ENCODE data around the gene DOP1B. TPM values are rescaled to one million over a fixed set of nuclear protein-coding genes. Genes with fewer than 3 reads are reported as not detected.
"Not testable (repeated sequence)": the region's sequence is repeated elsewhere in the genome, so short reads cannot be mapped to it uniquely, and the experiment has no call there.

The DOP1B gene
- total RNA-seq, 1 donor from 2014 or later: 6.8 TPM

- Histone ChIP-seq H3K27ac (ENCODE audit: low read depth, low read length) (peak overlapping the region; percentile 76), H3K4me1 (ENCODE audit: control insufficient read depth in 3 of 3, insufficient read depth in 3 of 3, low read length in 3 of 3) (peaks cover 6 to 34% (median 14%) of the 10 kb centered on the region in 3 donors)
Measured at GRCh38 chr21:36199575-36199974, 43.0 kb downstream of the DOP1B start.

GRCh38 chr21:36200081-36200561 is 43.5 kb downstream of the DOP1B start:
- peaks cover 6 to 38% (median 14%) of the 10 kb centered on the region in 3 donors for H3K4me1 ChIP-seq (ENCODE audit: control insufficient read depth in 3 of 3, insufficient read depth in 3 of 3, low read length in 3 of 3)

More at GRCh38 chr21:36199575-36199974, 43.0 kb downstream of the DOP1B start:
- not testable (repeated sequence) for H3K9me3 ChIP-seq (ENCODE audit: control insufficient read depth in 3 of 3, low read length in 3 of 3); H3K36me3 ChIP-seq (ENCODE audit: control insufficient read depth in 3 of 3, insufficient read depth in 3 of 3, low read length in 3 of 3); H3K4me3 ChIP-seq (ENCODE audit: low read length in 3 of 3); H3K27me3 ChIP-seq (ENCODE audit: control insufficient read depth in 3 of 3, insufficient read depth in 3 of 3, low read length in 3 of 3); H3K9ac ChIP-seq (ENCODE audit: low read depth in 1 of 3, low read length in 3 of 3)

GRCh38 chr21:36202726-36203602 is 46.3 kb downstream of the DOP1B start:
- peak overlapping the region; percentile 2 to 58 (median 28) for H3K9ac ChIP-seq (ENCODE audit: low read depth in 1 of 3, low read length in 3 of 3)
- H3K27me3 ChIP-seq (ENCODE audit: control insufficient read depth in 3 of 3, insufficient read depth in 3 of 3, low read length in 3 of 3): no peaks in the 10 kb centered on the region
- peaks cover 0 to 7% (median 0%) of the 10 kb centered on the region in 3 donors for H3K36me3 ChIP-seq (ENCODE audit: control insufficient read depth in 3 of 3, insufficient read depth in 3 of 3, low read length in 3 of 3)
- peak overlapping the region in 2 of 3 donors; percentile 11 to 35 for H3K4me3 ChIP-seq (ENCODE audit: low read length in 3 of 3)
- H3K27ac ChIP-seq (ENCODE audit: low read depth, low read length): peak overlapping the region; percentile 71
- H3K9me3 ChIP-seq (ENCODE audit: control insufficient read depth in 3 of 3, low read length in 3 of 3): no peaks in the 10 kb centered on the region
- peaks cover 6 to 41% (median 14%) of the 10 kb centered on the region in 3 donors for H3K4me1 ChIP-seq (ENCODE audit: control insufficient read depth in 3 of 3, insufficient read depth in 3 of 3, low read length in 3 of 3)

More at GRCh38 chr21:36200081-36200561, 43.5 kb downstream of the DOP1B start:
- Histone ChIP-seq H3K27ac (ENCODE audit: low read depth, low read length) (peak overlapping the region; percentile 76), H3K9me3 (ENCODE audit: control insufficient read depth in 3 of 3, low read length in 3 of 3) (no peaks in the 10 kb centered on the region), H3K4me3 (ENCODE audit: low read length in 3 of 3) (peak overlapping the region in 2 of 3 donors; percentile 56 to 60), H3K27me3 (ENCODE audit: control insufficient read depth in 3 of 3, insufficient read depth in 3 of 3, low read length in 3 of 3) (no peaks in the 10 kb centered on the region), H3K9ac (ENCODE audit: low read depth in 1 of 3, low read length in 3 of 3) (peak overlapping the region in 2 of 3 donors; percentile 43 to 79), H3K36me3 (ENCODE audit: control insufficient read depth in 3 of 3, insufficient read depth in 3 of 3, low read length in 3 of 3) (peaks cover 0 to 4% (median 0%) of the 10 kb centered on the region in 3 donors)

- no peaks in the 10 kb centered on the region for H3K9me3 ChIP-seq (ENCODE audit: control insufficient read depth in 3 of 3, low read length in 3 of 3)
- H3K36me3 ChIP-seq (ENCODE audit: control insufficient read depth in 3 of 3, insufficient read depth in 3 of 3, low read length in 3 of 3): peaks cover 0 to 7% (median 1%) of the 10 kb centered on the region in 3 donors
- no peaks in the 10 kb centered on the region for H3K27me3 ChIP-seq (ENCODE audit: control insufficient read depth in 3 of 3, insufficient read depth in 3 of 3, low read length in 3 of 3)
- peak overlapping the region; percentile 71 for H3K27ac ChIP-seq (ENCODE audit: low read depth, low read length)
- peaks cover 6 to 41% (median 14%) of the 10 kb centered on the region in 3 donors for H3K4me1 ChIP-seq (ENCODE audit: control insufficient read depth in 3 of 3, insufficient read depth in 3 of 3, low read length in 3 of 3)
- H3K9ac ChIP-seq (ENCODE audit: low read depth in 1 of 3, low read length in 3 of 3): no peak overlapping the region
- no peak overlapping the region for H3K4me3 ChIP-seq (ENCODE audit: low read length in 3 of 3)
Measured at GRCh38 chr21:36203603-36203889, 46.9 kb downstream of the DOP1B start.

- Histone ChIP-seq H3K27me3 (ENCODE audit: control insufficient read depth in 3 of 3, insufficient read depth in 3 of 3, low read length in 3 of 3) (no peaks in the 10 kb centered on the region), H3K9ac (ENCODE audit: low read depth in 1 of 3, low read length in 3 of 3) (no peak overlapping the region), H3K4me3 (ENCODE audit: low read length in 3 of 3) (no peak overlapping the region), H3K27ac (ENCODE audit: low read depth, low read length) (no peak overlapping the region), H3K4me1 (ENCODE audit: control insufficient read depth in 3 of 3, insufficient read depth in 3 of 3, low read length in 3 of 3) (peaks cover 6 to 41% (median 14%) of the 10 kb centered on the region in 3 donors), H3K36me3 (ENCODE audit: control insufficient read depth in 3 of 3, insufficient read depth in 3 of 3, low read length in 3 of 3) (peaks cover 0 to 8% (median 4%) of the 10 kb centered on the region in 3 donors), H3K9me3 (ENCODE audit: control insufficient read depth in 3 of 3, low read length in 3 of 3) (no peaks in the 10 kb centered on the region)
Measured at GRCh38 chr21:36204980-36205379, 48.4 kb downstream of the DOP1B start.

GRCh38 chr21:36205962-36206361 is 49.3 kb downstream of the DOP1B start:
- no peaks in the 10 kb centered on the region for H3K27me3 ChIP-seq (ENCODE audit: control insufficient read depth in 3 of 3, insufficient read depth in 3 of 3, low read length in 3 of 3)
- no peak overlapping the region for H3K4me3 ChIP-seq (ENCODE audit: low read length in 3 of 3)
- no peaks in the 10 kb centered on the region for H3K9me3 ChIP-seq (ENCODE audit: control insufficient read depth in 3 of 3, low read length in 3 of 3)
- H3K4me1 ChIP-seq (ENCODE audit: control insufficient read depth in 3 of 3, insufficient read depth in 3 of 3, low read length in 3 of 3): peaks cover 6 to 37% (median 14%) of the 10 kb centered on the region in 3 donors
- no peak overlapping the region for H3K9ac ChIP-seq (ENCODE audit: low read depth in 1 of 3, low read length in 3 of 3)
- H3K27ac ChIP-seq (ENCODE audit: low read depth, low read length): no peak overlapping the region
- H3K36me3 ChIP-seq (ENCODE audit: control insufficient read depth in 3 of 3, insufficient read depth in 3 of 3, low read length in 3 of 3): peaks cover 0 to 8% (median 7%) of the 10 kb centered on the region in 3 donors

Other genes starting within 250 kb of the DOP1B start
- gene SETD4, start 96.3 kb upstream of the DOP1B start, total RNA-seq: 14.1 TPM
- gene CBR1, start 86.8 kb upstream of the DOP1B start, total RNA-seq: 21.4 TPM
- gene CBR3, start 21.7 kb upstream of the DOP1B start, total RNA-seq: 1.6 TPM
- 104 TPM for gene MORC3, start 163.4 kb downstream of the DOP1B start, total RNA-seq
- gene CHAF1B, start 228.6 kb downstream of the DOP1B start, total RNA-seq: 2.1 TPM